AG08395 (cell line): ENCODE data around the gene NUP85.
"Not testable (repeated sequence)": the region's sequence is repeated elsewhere in the genome, so short reads cannot be mapped to it uniquely, and the experiment has no call there.

Source experiments
- DNase-seq: peaks from one replicate; pipeline ENCODE4 v3.0.0; 2012; ENCODE audit warnings: mixed read lengths, low spot score

The NUP85 gene

DNA sequence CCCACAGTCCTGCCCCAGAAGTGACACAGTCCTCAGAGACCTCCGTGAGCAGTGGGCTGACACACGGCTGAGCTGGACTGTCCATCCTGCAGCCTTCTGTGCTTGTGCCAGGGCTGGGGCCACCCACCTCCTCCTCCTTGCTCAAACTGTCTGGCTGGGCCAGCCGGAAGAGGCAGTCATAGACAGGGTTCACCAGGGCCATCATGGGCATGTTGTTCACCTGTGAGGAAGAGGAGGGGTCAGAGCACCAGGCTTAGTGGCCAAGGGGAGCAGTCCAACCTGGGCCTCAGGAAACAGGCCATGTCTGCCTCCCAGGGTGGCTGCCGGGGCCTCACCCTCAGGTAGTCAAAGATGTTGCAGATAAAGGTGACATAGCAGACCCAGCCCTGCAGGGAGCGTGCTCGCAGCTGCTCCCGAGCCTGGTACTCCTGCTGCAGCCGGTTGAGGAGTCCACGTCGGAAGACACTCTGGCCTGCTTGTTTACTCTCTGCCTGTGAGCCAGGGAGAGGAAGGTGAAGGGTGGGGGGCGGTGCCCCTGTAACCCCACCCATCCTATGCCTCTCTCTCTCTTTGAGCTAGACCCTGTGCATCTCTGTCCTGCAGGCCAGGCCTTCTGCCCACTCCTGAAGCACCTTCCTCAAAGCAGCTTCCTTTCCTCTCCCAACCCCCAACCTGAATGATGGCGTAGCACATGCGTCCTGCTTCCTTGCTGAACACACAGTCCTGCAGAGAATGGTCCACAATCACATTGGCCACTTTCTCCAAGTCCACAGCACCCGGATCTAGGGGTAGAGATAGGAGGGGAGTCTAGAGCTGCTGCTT, 62.1 kb downstream of the NUP85 start:
- no peak for DNase-seq

DNA sequence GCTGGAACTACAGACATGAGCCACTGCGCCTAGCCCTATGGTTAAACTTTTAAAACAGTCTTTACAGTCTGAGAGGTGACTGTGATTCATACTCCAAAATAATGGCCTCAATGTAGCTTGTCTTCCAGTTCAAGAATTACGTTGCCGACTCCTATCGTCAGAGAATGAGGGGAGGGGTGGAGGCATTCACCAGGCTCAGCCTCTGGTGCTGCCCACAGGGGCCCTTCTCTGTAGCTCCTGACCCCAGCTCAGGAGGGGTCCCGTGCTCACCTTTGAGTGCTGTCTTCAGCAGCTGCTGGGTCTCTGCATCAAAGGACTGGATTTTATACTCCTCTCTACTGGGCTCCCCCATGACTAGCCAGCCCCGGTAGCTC, 64.4 kb downstream of the NUP85 start:
- DNase-seq = no peak

GRCh38 chr17:75270218-75270965, 64.9 kb downstream of the NUP85 start:
- DNase-seq = peak; percentile 68

- no peak for DNase-seq
These were observed 65.4 kb downstream of the NUP85 start, which contains the start of gene MIF4GD for GRCh38 chr17:75270966-75271232. MIF4GD (minus strand) TSS chr17:75271231; CDS start chr17:75270195, 1,036 bp downstream.

DNA sequence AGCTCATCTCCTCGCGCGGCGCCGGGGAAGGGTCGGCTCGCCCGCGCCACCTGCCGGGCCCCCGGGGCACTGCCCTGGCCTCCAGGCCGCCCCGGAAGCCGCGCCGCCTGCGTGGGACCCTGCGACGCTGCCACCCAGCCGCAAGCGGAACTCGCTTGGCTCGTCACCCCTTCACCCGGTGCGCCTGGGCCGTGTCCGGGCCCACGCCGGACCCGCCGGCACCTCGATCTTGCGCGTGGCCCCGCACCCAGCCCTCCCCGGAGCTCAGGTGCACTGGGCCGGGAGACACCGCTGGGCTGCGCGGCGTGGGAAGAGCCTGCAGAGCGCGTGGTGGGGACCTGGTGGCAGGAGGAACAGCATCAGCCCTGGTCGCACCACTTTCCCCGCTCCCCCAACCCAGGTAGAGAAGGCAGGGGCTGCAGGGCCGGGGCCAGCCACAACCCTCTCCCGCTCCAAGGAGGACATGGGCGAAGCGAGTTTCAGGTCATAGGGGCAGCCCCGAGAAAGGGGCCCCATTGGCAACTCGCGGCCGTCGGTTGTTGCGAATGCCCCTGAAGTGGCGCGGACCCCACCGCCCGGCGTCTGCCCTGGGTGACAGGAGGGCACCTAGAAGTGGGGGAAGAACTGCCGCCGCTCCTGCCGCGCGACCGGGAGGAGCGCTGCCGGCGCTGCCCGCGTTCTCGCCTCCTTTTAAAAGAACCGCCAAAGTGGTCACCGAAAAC, 65.9 kb downstream of the NUP85 start:
- peak; percentile 92 for DNase-seq

- DNase-seq = peak; percentile 84
These were observed 66.7 kb downstream of the NUP85 start for GRCh38 chr17:75271955-75272847.

- DNase-seq = no peak
These were observed 67.3 kb downstream of the NUP85 start for GRCh38 chr17:75272848-75273184.

- peak; percentile 67 for DNase-seq
These were observed 68.7 kb downstream of the NUP85 start for GRCh38 chr17:75273977-75274708.

GRCh38 chr17:75277664-75278071, 72.2 kb downstream of the NUP85 start:
- DNase-seq = peak; percentile 85

- not testable (repeated sequence) for DNase-seq
These were observed 74.7 kb downstream of the NUP85 start for GRCh38 chr17:75280189-75280588.

- no peak for DNase-seq
These were observed 79.6 kb downstream of the NUP85 start for GRCh38 chr17:75285123-75285522.
